ENCODE measurements around the gene PWWP2A.

Gene PWWP2A

GRCh38 chr5:160048131-160048530 lies 71.1 kb downstream of the PWWP2A start:
- H3K27ac ChIP-seq (replicated peaks): no peak overlapping the region
- TF ChIP-seq REST (IDR thresholded peaks at IDR 0.05; ENCODE audit: insufficient replicate concordance, low read depth) (no peak), SPI1 (IDR thresholded peaks at IDR 0.05; ENCODE audit: borderline replicate concordance, low read depth) (no peak), POLR2AphosphoS5 (IDR thresholded peaks at IDR 0.05; ENCODE audit: low read depth) (no peak), GABPA (IDR thresholded peaks at IDR 0.05; ENCODE audit: low read depth) (no peak), CTCF (IDR thresholded peaks at IDR 0.05; ENCODE audit: insufficient read depth, low read length) (no peak)
- no peaks in the 10 kb centered on the region for H3K27me3 ChIP-seq (ENCODE audit: insufficient read depth, poor library complexity, severe bottlenecking)
- no peak overlapping the region for H3K4me3 ChIP-seq (replicated peaks; ENCODE audit: insufficient read depth, low read length)
- no peak for DNase-seq (ENCODE audit: low read depth in 1 of 2, low spot score in 1 of 2)

- no peak overlapping the region for H3K27ac ChIP-seq (replicated peaks)
- H3K4me3 ChIP-seq (replicated peaks; ENCODE audit: insufficient read depth, low read length): no peak overlapping the region
- no peaks in the 10 kb centered on the region for H3K27me3 ChIP-seq (ENCODE audit: insufficient read depth, poor library complexity, severe bottlenecking)
- no peak for DNase-seq (ENCODE audit: low read depth in 1 of 2, low spot score in 1 of 2)
- TF ChIP-seq POLR2AphosphoS5 (IDR thresholded peaks at IDR 0.05; ENCODE audit: low read depth): no peak
- TF ChIP-seq REST (IDR thresholded peaks at IDR 0.05; ENCODE audit: insufficient replicate concordance, low read depth): no peak
- no peak for TF ChIP-seq SPI1 (IDR thresholded peaks at IDR 0.05; ENCODE audit: borderline replicate concordance, low read depth)
- TF ChIP-seq CTCF (IDR thresholded peaks at IDR 0.05; ENCODE audit: insufficient read depth, low read length): no peak
- no peak for TF ChIP-seq GABPA (IDR thresholded peaks at IDR 0.05; ENCODE audit: low read depth)
Observed at GRCh38 chr5:160047423-160047822, 71.8 kb downstream of the PWWP2A start.

GRCh38 chr5:160044967-160045366 lies 74.3 kb downstream of the PWWP2A start:
- DNase-seq (ENCODE audit: low read depth in 1 of 2, low spot score in 1 of 2): no peak
- Histone ChIP-seq H3K27me3 (ENCODE audit: insufficient read depth, poor library complexity, severe bottlenecking) (no peaks in the 10 kb centered on the region), H3K4me3 (replicated peaks; ENCODE audit: insufficient read depth, low read length) (no peak overlapping the region), H3K27ac (replicated peaks) (no peak overlapping the region)
- TF ChIP-seq REST (IDR thresholded peaks at IDR 0.05; ENCODE audit: insufficient replicate concordance, low read depth) (no peak), SPI1 (IDR thresholded peaks at IDR 0.05; ENCODE audit: borderline replicate concordance, low read depth) (no peak), POLR2AphosphoS5 (IDR thresholded peaks at IDR 0.05; ENCODE audit: low read depth) (no peak), GABPA (IDR thresholded peaks at IDR 0.05; ENCODE audit: low read depth) (no peak), CTCF (IDR thresholded peaks at IDR 0.05; ENCODE audit: insufficient read depth, low read length) (no peak)
